ENCODE results near the gene SERPINB1.

GRCh38 chr6:2842139-2842552 lies 483 bp upstream of the SERPINB1 start:
- TF ChIP-seq EZH2 (IDR thresholded peaks at IDR 0.05) (no peak), EZH2phosphoT487 (IDR thresholded peaks at IDR 0.05) (no peak), CTCF (IDR thresholded peaks at IDR 0.05) (no peak)

Measured in neural progenitor cell (in vitro differentiated cells).